HFFc6 (cell line): ENCODE measurements around the gene ACAN. TPM values are rescaled to one million over a fixed set of nuclear protein-coding genes. Genes with fewer than 3 reads are reported as not detected.

Experiments
- DNase-seq: peaks from one replicate; pipeline ENCODE4 v3.0.0-alpha.2; 2018
- H3K27ac Mint-ChIP-seq: 2 replicates; pipeline ENCODE4 v1.8.0; 2020; ENCODE audit warnings: mild to moderate bottlenecking, mixed read lengths
- H3K27me3 Mint-ChIP-seq: 2 replicates; pipeline ENCODE4 v1.8.0; 2021; ENCODE audit warnings: mild to moderate bottlenecking, moderate library complexity, mixed read lengths; ENCODE audit not compliant: insufficient read depth
- H3K36me3 Mint-ChIP-seq: 2 replicates; pipeline ENCODE4 v1.8.0; 2021; ENCODE audit warnings: low read depth, mixed read lengths
- H3K4me1 Mint-ChIP-seq: 2 replicates; pipeline ENCODE4 v1.8.0; 2020; ENCODE audit warnings: low read depth, mixed read lengths
- H3K4me3 Mint-ChIP-seq: 2 replicates; pipeline ENCODE4 v1.8.0; 2020; ENCODE audit warnings: mild to moderate bottlenecking, moderate library complexity, mixed read lengths
- H3K9me3 Mint-ChIP-seq: 2 replicates; pipeline ENCODE4 v1.8.0; 2020; ENCODE audit warnings: mild to moderate bottlenecking, mixed read lengths
- CTCF ChIP-seq: fragments of 200-600 bp; sonication (generic); IDR thresholded peaks from 2 replicates; pipeline ENCODE4 v1.5.0; 2021; ENCODE audit warnings: antibody characterized with exemption, mild to moderate bottlenecking
- total RNA-seq, 6 experiments: library from RNA; stranded (reverse); fragmentation: NEBNext Ultra II Directional; extraction: Animal tissue kit (Norgen Biotek cat#: 25700); gene quantifications; 2 replicates in 1 of 6; 3 replicates in 5 of 6; pipeline ENCODE4 v1.2.3, GENCODE V29; 2021

ACAN gene
- total RNA-seq, 6 experiments from 2014 or later: 0.02 to 0.14 (median 0.10) TPM; not detected in 3

GRCh38 chr15:88782465-88782864, 20.8 kb upstream of the ACAN start:
- Mint-ChIP-seq H3K36me3 (no peaks in the 10 kb centered on the region), H3K4me3 (no peak overlapping the region), H3K27me3 (peaks cover 35% of the 10 kb centered on the region), H3K27ac (no peak overlapping the region), H3K4me1 (no peaks in the 10 kb centered on the region), H3K9me3 (no peaks in the 10 kb centered on the region)
- no peak for DNase-seq
- no peak for TF ChIP-seq CTCF

GRCh38 chr15:88785217-88785616, 18.0 kb upstream of the ACAN start:
- Mint-ChIP-seq H3K4me1 (no peaks in the 10 kb centered on the region), H3K36me3 (no peaks in the 10 kb centered on the region), H3K27ac (no peak overlapping the region), H3K4me3 (no peak overlapping the region), H3K9me3 (no peaks in the 10 kb centered on the region), H3K27me3 (peaks cover 40% of the 10 kb centered on the region)
- no peak for TF ChIP-seq CTCF
- no peak for DNase-seq

GRCh38 chr15:88788036-88788435, 15.2 kb upstream of the ACAN start:
- H3K9me3 Mint-ChIP-seq: no peaks in the 10 kb centered on the region
- no peak for TF ChIP-seq CTCF
- H3K27me3 Mint-ChIP-seq: peaks cover 37% of the 10 kb centered on the region
- no peaks in the 10 kb centered on the region for H3K36me3 Mint-ChIP-seq
- peaks cover 11% of the 10 kb centered on the region; the same call in 1 of the 2 replicates for H3K4me1 Mint-ChIP-seq
- no peak overlapping the region for H3K4me3 Mint-ChIP-seq
- no peak overlapping the region for H3K27ac Mint-ChIP-seq
- DNase-seq: no peak

GRCh38 chr15:88788816-88789215, 14.4 kb upstream of the ACAN start:
- Mint-ChIP-seq H3K4me1 (peaks cover 11% of the 10 kb centered on the region; the same call in 1 of the 2 replicates), H3K9me3 (no peaks in the 10 kb centered on the region), H3K27me3 (peaks cover 31% of the 10 kb centered on the region), H3K27ac (no peak overlapping the region), H3K4me3 (no peak overlapping the region), H3K36me3 (no peaks in the 10 kb centered on the region)
- no peak for DNase-seq
- no peak for TF ChIP-seq CTCF

GRCh38 chr15:88790486-88790885, 12.8 kb upstream of the ACAN start:
- peaks cover 11% of the 10 kb centered on the region; the same call in 1 of the 2 replicates for H3K4me1 Mint-ChIP-seq
- H3K4me3 Mint-ChIP-seq: no peak overlapping the region
- TF ChIP-seq CTCF: no peak
- no peaks in the 10 kb centered on the region; the same call in 1 of the 2 replicates for H3K9me3 Mint-ChIP-seq
- DNase-seq: no peak
- H3K27ac Mint-ChIP-seq: no peak overlapping the region
- H3K27me3 Mint-ChIP-seq: peaks cover 38% of the 10 kb centered on the region
- no peaks in the 10 kb centered on the region for H3K36me3 Mint-ChIP-seq

GRCh38 chr15:88791637-88792036, 11.6 kb upstream of the ACAN start:
- peaks cover 43% of the 10 kb centered on the region for H3K27me3 Mint-ChIP-seq
- no peak overlapping the region for H3K27ac Mint-ChIP-seq
- H3K36me3 Mint-ChIP-seq: no peaks in the 10 kb centered on the region
- peaks cover 11% of the 10 kb centered on the region; the same call in 1 of the 2 replicates for H3K4me1 Mint-ChIP-seq
- no peaks in the 10 kb centered on the region; the same call in 1 of the 2 replicates for H3K9me3 Mint-ChIP-seq
- DNase-seq: peak; percentile 41
- no peak for TF ChIP-seq CTCF
- H3K4me3 Mint-ChIP-seq: no peak overlapping the region
